GM21367 (cell line): ENCODE measurements around the gene DGLUCY.
"Not testable (repeated sequence)": the region's sequence is repeated elsewhere in the genome, so short reads cannot be mapped to it uniquely, and the experiment has no call there.

ENCODE experiments used
- ATAC-seq: cut with Tn5 transposase; IDR thresholded peaks from one replicate; pipeline ENCODE4 v1.9.1; 2021; ENCODE audit not compliant: unreplicated experiment

Gene DGLUCY, protein sequence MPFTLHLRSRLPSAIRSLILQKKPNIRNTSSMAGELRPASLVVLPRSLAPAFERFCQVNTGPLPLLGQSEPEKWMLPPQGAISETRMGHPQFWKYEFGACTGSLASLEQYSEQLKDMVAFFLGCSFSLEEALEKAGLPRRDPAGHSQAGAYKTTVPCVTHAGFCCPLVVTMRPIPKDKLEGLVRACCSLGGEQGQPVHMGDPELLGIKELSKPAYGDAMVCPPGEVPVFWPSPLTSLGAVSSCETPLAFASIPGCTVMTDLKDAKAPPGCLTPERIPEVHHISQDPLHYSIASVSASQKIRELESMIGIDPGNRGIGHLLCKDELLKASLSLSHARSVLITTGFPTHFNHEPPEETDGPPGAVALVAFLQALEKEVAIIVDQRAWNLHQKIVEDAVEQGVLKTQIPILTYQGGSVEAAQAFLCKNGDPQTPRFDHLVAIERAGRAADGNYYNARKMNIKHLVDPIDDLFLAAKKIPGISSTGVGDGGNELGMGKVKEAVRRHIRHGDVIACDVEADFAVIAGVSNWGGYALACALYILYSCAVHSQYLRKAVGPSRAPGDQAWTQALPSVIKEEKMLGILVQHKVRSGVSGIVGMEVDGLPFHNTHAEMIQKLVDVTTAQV

DNA sequence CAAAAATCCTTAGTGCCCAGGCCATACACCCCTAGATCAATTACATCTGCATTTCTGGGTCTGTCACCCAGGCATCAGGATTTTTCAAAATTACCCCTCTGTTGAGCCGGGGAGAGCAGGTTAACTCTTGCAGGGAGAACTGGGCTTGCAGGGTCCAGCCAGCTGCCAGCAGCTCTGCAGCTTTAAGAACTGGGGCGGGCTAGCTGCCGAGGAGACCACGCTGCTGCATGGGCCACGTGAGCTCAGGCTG is at the start of gene DGLUCY:
TSS of gene DGLUCY (plus strand) at position 245 of the 250 bp plus-strand sequence. CDS start 46,222 bp downstream, outside the sequence.
- ATAC-seq: peak; percentile 56

DNA sequence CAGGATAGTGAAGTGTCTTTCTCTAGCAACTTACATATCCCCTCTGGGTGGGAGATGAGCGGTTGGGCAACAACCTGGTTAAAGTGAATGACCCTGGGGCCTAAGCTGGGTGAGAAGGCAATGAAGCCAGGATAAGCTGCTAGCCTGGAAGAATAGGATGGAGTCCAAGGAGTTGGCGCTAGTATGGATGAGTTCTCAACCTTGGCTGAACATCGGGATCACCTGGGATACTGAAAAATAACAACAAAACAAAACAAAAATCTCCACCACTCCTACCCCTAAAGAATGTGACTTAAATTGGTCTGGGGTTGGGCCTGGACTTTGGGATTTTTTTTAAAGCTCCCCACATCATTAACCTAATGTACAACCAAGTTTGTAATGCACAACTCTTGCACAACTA is 48.6 kb upstream of the DGLUCY start:
- no peak for ATAC-seq

DNA sequence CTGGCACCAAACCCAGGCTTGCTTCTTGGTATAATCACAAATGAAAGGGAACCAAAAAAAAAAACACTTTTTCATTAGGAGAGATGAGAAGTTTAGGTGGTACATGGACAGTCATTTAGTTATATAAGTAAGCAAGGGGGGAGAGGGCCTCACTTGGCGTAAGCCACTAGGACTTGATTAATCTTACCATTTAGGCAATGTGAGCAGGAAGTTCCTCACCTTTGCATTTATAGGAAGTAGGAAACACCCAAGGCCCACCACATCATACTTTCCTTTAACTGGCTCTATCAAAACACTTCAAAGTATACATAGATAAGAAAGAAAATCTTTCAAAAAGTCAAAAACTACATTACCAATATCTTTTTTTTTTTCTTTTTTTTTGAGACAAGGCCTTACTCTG is 46.7 kb upstream of the DGLUCY start:
- ATAC-seq: no peak

DNA sequence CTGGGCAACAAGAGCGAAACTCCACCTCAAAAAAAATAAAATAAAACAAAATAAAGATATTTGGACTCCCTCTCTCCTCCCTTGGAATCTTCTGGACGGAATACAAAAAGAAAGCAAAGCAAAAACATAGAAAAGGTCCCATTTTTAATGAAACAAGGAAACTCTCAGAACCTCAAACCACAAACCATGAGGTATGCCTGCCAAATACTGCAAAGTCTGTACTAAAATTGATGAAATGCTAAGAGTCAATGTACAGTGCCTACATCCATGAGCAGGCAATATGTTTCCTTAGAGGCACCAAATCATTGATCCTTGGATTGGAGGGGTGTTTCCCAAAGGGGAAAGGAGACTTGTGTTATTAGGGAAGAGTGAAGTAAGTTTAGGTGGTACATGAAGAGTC is 45.2 kb upstream of the DGLUCY start:
- ATAC-seq: no peak

DNA sequence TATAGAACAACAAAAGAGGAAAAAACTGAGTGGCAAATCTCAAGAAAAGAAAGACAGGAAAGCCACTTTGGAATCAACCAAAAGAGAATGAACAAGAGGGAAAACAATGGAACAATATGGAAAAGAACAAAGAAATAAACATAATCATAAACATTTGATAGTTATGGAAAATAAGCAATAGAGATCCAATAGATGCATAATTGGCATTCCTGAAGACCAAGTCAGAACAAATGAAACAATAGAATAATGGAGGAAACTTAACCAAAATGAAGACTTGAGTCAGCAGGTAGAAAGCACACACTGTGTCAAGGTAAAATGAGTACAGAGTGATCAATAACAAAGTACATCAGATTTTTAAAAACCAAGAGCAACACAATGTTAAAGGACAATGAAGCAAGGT is 43.3 kb upstream of the DGLUCY start:
- ATAC-seq: no peak

DNA sequence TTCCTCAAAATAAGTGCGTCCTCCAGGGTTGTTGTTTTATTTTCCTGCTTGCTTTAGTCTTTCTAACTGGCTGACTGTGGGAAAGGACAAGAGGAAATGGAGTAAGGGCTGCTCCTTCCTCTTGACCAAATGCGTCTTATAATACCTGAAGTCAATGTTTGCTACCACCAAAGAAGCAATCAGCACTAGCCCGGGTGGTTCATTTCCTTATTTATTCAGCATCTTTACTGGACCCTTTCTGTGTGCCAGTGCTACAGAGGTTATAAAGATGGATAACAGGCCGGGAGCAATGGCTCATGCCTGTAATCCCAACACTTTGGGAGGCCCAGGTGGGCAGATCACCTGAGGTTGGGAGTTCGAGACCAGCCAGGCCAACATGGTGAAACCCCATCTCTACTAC is 38.3 kb upstream of the DGLUCY start:
- no peak for ATAC-seq

DNA sequence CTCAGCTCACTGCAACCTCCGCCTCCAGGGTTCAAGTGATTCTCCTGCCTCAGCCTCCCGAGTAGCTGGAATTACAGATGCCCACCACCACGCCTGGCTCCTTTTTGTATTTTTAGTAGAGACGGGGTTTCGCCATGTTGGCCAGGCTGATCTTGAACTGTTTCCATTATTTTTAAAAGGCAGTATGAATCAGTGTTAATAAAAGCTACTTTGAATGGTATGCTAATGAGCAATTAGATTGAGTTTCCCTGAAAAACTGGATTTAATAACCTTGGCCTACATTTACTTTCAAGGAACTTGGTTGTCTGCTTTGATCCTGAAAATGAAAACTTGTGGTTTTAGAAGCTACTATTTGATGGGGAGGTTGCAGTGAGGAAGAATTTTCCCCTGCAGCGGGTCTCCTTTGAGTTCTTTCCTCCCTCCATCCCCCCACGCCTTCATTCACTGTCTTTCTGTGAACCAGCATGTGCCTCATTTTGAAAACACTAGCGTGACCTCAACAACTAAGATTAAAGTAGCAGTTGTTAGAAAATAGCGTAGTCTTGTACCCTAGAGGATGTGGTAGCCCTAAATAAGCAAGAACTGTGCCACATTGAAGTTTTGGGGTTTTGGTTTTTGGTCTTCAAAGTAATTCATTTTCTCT is 35.7 kb upstream of the DGLUCY start:
- ATAC-seq: peak; percentile 57

DNA sequence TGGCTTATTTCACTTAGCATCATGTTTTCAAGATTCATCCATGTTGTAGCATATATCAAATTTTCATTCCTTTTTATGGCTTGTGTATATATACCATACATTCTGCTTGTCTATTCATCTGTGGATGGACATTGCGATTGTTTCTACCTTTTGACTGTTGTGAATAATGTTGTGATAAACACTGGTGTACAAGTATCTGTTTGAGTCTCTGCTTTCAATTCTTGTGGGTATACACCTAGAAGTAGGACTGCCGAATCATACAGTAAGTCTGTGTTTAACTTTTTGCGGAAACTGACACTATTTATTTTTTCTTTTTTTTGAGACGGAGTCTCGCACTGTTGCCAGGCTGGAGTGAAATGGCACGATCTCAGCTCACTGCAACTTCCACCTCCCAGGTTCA is 33.8 kb upstream of the DGLUCY start:
- ATAC-seq: no peak

DNA sequence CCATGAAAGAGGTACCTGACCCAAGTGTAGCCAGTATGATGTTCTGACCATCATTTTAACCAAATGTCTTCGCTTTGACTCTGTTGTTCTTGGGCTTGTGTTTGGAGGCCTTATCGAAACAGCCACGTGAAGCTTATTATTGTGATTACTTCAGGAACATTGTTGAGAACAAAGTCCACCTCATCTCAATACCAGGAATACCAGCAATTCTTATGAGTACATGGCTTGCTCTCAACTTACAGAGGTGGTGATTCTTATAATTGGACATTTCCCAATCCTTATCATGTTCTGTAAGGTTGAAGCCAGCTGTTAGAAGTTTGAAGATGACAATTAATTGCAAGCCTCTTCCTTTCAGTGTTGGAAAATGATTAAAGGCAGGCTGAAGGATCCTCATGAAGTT is 31.6 kb upstream of the DGLUCY start:
- no peak for ATAC-seq

DNA sequence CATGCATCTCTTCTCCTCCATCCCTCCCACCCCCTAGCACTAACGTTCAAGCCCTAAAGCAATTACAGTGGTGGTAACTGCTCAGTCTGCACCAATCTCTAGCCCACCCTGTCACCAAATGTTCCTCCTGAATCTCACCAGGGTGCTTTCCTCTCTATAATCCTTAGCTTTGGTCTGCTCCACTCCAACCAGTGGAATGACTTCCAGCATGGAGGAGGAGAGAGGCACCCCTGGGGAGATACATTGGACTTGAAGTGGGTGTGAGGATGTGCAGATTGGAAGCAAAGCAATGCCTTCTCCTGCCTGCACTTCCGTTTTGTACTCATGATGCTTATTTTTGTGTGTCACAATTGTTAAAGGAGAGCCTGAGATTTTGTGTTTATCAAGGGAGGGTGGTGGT is 29.4 kb upstream of the DGLUCY start:
- no peak for ATAC-seq

DNA sequence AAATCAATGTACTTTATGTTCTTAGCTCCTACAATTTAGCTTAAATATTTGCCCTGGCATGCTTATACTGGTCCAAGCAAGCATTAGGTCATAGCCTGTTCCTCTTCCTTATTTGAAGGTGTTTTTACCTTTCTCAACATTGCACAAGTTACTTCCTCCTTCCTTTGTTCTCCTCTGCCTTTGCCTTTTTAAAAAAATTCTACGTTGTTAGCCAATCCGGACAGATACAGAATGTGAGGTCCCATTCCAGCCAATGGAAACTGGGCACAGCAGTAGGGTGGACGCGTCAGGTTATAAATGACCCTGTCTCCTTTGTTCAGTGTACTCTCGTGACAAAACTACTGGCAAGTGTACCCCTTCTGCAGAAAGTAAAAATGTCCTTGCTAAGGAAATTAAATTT is 26.4 kb upstream of the DGLUCY start:
- not testable (repeated sequence) for ATAC-seq

DNA sequence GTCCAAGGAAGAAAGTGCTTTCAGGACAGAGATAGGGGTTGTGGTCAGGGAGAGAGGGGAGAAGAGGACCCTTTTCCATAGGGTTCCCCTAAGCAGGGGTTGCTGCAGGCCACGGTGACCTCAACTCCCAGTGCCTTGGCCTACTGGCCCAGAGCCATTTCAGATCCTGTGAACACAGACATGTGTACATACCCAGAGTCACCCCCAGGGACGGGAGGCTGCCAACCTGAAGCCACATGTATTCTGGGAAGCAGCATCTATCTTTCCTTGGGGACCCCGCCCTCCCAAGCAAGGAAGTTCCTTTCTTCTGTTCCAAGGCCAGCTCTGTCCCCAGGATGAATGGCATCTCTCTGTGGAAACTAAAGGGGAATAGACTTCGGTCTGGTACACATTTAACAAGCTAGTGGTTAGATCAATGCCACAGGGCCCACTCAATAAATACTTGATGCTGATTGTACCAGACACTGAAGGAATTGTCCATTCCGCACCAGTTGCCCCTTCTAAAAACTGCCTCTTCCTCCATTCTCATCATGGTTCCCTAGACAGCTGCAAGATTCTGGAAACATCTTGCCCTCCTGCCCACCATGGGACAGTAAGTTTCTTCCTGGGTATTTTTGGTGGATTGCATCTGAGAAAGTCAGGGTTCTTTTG is 25.2 kb upstream of the DGLUCY start:
- no peak for ATAC-seq

DNA sequence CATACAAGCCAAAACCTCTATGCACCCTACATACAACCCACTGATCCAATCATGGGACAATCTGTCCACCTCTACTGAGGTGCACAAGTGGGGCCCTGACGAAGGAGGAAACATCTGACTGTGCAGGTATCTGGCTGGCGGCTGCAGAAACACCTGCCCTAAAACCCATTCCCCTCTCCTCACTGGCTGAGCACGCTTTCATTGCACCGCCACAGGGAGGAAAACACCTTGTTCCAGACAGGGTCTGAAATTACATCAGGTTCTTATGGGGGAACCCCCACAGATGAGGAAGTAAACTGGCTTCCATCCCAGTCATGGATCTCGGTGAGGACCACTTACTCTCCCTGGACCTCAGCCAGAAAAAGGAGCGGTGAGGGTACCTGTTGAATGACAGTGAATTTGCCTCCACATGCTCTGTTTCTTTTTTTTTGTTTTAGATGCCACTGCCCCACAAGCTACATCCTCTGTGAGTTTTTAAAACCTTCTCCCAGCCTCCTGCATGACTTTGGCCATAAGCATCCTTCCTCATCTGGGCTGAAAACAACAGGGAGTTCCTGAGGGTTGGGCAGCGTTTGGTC is 23.8 kb upstream of the DGLUCY start:
- ATAC-seq: no peak

DNA sequence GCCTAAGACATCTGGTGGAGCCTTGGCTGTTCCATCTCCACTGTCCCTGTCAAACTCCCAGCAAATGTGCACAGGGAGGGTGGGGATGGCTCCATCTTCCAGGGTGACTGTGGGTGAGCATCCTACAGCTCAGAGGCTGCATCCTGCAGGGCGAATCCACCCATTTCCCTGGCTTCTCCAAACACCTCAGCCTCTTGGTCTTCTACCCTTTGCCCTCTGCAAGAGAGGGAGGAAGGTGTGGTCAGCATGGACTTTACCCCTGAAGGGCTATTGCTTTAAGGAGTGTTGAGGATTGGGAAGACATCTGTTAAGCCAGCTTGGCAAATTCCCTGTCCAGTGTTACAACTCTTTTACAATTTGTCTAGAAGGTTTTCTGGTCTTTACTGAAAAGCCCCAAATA is 23.1 kb upstream of the DGLUCY start:
- ATAC-seq: no peak

DNA sequence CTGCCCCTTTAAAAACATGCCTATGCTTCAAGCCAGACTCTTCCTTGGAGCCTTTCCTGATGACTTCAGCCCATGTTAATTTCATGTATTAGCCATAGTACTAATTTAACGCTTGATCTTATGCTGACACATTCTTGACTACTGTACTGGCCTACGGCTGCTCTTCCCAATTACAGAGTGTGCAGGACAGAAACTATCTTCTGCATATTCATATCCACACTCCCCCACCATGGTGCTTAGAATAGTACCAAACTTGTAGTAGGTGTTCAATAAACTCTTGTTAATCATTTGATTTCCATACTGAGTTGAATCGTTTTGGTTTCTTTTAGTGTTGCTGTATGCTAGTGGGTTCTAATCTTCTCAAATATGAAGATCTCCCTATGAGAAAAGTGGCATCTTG is 21.8 kb upstream of the DGLUCY start:
- no peak for ATAC-seq

DNA sequence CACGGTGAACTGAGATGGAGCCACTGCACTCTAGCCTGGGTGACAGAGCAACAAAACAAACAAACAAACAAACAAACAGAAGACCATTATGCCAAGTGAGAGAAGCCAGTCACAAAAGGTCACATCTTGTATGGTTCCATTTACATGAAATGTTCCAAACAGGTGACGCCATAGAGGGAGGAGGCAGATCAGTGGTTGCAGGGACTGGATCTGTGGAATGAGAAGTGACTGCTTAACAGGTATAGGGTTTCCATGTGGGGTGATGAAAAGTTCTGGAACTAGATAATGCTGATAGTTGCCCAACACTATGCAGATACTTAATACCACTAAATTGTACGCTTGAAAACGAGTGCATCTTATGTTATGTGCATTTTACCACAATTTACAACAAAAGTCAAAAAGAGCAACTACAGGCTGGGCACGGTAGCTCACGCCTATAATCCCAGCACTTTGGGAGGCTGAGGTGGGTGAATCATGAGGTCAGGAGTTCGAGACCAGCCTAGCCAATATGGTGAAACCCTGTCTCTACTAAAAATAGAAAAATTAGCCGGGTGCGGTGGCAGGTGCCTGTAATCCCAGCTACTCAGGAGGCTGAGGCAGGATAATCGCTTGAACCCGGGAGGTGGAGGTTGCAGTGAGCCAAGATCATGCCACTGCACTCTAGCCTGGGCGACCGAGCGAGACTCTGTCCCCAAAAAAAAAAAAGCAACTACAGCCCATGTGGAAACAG is 20.0 kb upstream of the DGLUCY start:
- ATAC-seq: not testable (repeated sequence)

DNA sequence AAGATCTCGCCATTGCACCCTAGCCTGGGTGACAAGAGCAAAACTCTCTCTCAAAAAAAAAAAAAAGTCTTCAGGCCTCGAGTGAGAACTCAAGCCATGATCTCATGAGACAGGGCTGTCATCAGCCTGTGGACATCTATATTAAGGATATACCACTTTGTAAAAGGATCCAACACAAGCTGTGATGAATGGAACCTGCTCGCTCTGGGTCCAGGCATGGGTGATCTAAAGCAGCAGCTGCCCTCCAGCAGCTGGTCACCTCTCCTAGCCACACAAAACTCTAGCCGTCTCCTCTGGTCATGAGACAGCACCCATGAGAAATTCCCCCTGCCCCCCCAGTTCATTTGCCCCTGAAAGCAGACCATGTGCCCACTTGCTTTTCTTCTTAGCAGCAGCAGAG is 19.1 kb upstream of the DGLUCY start:
- ATAC-seq: no peak

DNA sequence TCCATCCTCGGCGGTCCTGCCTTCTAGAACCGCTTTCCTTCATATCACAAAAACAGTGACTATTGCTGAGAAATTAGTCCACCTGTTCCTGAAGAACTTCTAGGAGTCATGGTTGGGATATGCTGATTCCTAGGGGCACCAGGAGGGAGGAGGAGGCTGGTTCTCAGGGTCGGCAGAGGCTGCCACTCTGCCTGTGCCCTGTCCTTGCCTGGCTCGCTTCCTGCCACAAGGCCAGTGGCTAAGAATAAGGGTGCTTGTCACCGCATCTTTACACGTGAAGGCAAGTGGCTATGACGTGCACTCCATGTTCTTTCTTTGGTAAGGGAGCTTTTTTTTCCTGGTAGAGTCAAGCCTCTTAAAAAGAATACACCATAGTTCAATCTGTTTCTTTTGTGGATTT is 18.7 kb upstream of the DGLUCY start:
- ATAC-seq: no peak

DNA sequence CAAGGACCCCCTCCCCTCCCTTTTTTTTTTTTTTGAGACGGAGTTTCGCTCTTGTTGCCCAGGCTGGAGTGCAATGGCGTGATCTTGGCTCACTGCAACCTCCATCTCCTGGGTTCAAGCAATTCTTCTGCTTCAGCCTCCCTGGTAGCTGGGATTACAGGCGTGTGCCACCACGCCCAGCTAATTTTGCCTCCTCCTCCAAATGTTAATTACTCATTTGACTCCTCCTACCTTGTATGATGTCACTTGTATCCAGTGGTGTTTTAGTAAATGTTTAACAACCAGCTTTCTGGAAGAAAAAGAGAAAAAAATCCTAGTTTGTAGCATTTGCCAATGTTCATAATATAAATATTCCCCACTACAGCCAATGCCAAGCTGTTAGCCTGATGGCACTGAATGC is 16.2 kb upstream of the DGLUCY start:
- ATAC-seq: not testable (repeated sequence)

DNA sequence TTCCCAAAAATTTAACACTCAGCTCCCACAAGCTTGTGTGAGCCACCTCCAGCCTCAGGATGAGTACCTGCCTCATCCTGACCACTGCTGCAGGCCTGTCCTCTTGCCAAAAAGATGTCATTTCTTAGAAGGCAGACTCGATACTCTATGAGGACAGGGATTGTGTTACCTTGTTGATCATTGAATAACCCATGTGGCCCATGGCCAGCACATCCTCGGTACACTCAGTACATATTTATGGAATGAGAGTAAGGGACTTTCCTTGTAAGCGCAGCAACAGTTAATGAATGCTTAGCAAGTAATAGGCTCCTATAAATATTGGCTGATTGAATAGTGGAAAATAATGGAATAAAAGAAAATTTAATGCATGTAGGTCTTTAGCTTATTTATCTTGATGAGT is 15.3 kb upstream of the DGLUCY start:
- no peak for ATAC-seq

DNA sequence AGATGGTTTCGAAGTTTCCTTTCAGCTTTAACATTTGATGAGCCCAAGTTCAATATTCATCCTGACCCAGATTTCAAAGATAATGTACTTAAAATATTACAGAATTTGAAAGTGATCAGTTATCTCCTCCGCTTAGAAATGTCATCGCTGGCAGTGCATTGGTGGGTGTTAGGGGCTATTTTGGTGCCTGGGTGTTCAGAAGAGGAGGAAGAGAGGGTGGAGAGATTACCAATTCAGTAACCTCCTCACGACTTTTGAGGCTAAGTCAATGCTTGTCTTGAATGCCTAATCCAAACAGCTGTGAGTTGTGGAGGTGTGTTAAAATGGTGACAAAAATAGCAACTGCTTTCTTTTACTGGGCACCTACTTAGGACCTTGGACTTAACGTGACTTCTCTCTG is 13.8 kb upstream of the DGLUCY start:
- no peak for ATAC-seq
